Epithelial cell of esophagus (primary cell): ENCODE data around the gene OR6B1.

Experiments
- DNase-seq: peaks from one replicate; pipeline ENCODE4 v3.0.0; 2010; ENCODE audit warnings: low read depth
- H3K4me3 ChIP-seq: 2 replicates; pipeline ENCODE4 v1.5.1; 2011; ENCODE audit warnings: mild to moderate bottlenecking, low read length, control low read depth
- TF ChIP-seq, protein P1 (sequence below): IDR thresholded peaks from 2 replicates; pipeline ENCODE4 v1.5.1; 2011; ENCODE audit warnings: low read depth, mild to moderate bottlenecking, low read length, control low read depth, inconsistent platforms; ENCODE audit not compliant: insufficient read depth; ENCODE audit errors: missing control alignments

OR6B1 gene

DNA sequence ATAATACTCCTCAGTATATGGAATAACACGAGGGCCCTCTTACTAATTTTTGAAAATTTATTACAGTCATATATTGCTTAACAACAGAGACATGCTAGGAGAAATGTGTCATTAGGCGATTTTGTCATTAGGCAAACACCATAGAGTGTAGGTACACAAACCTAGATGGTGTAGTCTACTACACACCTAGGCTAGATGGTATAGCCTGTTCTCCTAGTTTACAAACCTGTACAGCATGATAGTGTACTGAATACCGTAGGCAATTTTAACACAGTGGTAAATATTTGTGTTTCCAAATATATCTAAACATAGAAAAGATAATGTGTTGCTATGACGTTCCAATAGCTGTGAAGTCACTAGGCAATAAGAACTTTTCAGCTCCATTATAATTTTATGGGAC, 32.7 kb upstream of the OR6B1 start:
- DNase-seq: peak; percentile 60
- TF ChIP-seq, protein P1, sequence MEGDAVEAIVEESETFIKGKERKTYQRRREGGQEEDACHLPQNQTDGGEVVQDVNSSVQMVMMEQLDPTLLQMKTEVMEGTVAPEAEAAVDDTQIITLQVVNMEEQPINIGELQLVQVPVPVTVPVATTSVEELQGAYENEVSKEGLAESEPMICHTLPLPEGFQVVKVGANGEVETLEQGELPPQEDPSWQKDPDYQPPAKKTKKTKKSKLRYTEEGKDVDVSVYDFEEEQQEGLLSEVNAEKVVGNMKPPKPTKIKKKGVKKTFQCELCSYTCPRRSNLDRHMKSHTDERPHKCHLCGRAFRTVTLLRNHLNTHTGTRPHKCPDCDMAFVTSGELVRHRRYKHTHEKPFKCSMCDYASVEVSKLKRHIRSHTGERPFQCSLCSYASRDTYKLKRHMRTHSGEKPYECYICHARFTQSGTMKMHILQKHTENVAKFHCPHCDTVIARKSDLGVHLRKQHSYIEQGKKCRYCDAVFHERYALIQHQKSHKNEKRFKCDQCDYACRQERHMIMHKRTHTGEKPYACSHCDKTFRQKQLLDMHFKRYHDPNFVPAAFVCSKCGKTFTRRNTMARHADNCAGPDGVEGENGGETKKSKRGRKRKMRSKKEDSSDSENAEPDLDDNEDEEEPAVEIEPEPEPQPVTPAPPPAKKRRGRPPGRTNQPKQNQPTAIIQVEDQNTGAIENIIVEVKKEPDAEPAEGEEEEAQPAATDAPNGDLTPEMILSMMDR: no peak
- no peak overlapping the region for H3K4me3 ChIP-seq

DNA sequence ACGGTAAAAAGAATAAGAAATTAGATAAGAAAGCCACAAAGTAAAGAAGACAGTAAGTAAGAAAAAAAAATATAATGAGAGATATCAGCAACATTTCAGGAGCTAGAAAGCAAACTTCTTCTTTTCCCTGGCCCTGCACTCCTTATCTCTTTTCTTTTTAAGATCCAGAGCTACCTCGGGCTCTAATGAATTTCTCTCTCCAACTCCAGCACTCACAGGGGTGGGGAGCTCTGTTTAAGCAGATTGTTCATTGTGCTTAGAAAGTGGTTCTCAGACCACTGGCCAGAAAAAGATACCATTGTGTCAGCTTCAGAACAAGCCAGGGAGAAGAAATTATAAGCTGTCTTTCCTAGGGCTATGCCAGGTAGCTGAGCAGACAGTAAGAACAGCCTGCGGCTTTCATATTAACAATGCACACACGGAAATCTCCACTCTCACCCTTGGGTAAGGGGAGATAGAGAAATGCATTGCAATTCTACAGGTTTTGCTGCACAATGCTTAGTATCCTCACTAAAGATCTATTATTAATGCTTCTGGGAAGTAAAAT, 26.2 kb upstream of the OR6B1 start:
- TF ChIP-seq, protein P1: no peak
- no peak for DNase-seq
- no peak overlapping the region for H3K4me3 ChIP-seq

DNA sequence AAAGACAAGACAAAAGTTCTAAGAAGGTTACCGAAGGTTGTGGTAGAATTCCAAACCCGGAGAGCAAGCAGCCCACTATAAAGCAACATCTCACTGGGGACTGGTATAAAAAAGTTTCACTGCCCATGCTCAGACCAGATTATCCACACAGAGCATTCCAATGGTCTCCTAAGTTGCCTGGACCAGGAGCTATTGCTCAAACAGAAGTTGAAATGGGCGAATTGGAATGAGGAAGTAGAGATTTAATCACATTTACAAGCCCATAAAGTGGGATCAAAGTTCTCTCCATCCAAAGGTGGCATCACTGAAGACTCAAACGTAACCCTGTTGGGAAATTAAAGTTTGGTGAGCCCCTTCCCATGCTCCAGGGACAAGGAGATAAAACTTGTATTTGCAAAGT, 25.7 kb upstream of the OR6B1 start:
- TF ChIP-seq, protein P1: no peak
- H3K4me3 ChIP-seq: no peak overlapping the region
- DNase-seq: peak; percentile 11

DNA sequence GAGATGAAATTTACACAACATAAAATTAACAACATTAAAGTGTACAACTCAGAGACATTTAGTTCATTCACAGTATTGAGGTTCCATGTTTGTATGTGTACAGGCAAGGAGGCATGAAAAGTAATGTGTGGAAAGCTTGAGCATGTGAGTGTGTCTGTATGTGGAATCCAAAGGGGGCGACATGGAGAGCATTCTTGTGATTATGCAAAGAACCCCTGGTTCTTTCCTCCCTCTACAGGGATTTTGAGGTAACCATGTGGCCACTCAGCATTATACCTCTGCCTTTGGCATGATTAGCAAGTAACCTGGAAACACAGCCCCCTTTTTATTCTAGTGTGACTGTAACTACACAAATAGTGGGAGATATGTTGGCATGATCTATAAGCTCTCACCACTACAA, 24.5 kb upstream of the OR6B1 start:
- no peak overlapping the region for H3K4me3 ChIP-seq
- TF ChIP-seq, protein P1: no peak

DNA sequence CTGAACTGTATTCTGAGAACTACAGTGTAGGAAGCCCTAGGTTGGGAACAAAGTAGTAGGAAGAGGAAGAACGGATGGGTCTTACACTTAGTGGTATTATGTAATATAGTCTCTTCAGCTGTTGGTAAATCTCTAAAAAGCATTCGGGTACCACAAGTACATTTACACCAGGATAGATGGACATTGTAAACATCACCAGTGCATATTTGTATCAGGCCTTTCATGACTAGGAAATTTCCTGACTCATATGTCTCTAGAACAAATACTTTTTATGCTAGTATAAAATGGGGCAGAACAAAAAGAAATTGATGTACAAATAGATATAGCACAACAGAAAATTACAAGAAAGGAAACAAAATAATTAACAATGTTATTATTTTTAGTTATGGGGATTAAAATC, 21.5 kb upstream of the OR6B1 start:
- H3K4me3 ChIP-seq: no peak overlapping the region
- DNase-seq: no peak
- TF ChIP-seq, protein P1: no peak

More for the DNA sequence above, 24.5 kb upstream of the OR6B1 start:
- peak; percentile 2 for DNase-seq

DNA sequence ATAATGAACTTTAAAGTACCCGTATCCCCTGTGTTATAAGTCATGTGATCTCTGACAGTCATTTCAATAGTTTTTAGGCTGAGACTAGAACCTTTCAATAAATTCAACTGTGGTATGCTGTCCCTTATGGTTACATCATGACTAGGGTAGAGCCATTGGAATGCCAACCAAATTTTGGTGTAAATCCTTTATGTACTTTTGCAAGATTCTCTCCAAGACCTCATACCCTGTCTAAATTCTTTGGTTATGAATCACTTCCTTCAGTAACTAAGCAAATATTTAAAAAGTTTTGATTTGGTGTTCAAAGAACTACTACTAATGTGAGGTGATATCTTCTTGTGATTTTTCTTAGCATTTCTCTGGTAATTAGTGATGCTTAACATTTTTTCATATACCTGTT, 20.8 kb upstream of the OR6B1 start:
- TF ChIP-seq, protein P1: no peak
- peak; percentile 33 for DNase-seq
- no peak overlapping the region for H3K4me3 ChIP-seq

DNA sequence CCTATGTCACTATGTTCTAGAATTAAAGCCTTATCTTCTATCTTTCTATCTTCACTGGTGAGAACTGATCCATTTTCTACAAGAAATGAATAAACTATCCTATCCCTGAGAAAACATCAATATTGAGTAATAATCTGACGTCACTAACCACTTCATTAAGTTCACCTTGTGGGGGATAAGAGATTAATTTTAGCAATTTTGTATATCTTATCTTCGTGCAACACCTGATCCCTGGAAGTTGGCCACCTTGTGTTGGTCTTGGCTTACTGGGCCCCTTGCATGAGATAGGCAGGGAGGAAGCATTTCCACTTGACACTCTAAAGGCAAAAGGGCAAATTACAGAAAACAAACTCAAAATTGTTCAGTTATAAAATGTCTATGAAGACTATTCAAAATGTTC, 20.1 kb upstream of the OR6B1 start:
- DNase-seq: no peak
- TF ChIP-seq, protein P1: no peak

More for the DNA sequence above, 20.1 kb upstream of the OR6B1 start:
- H3K4me3 ChIP-seq: no peak overlapping the region
